OCI-LY7 (cell line): ENCODE results near the gene CLSTN2.

Source experiments
- CTCF ChIP-seq: fragments of 200-600 bp; sonication (generic); conservative IDR thresholded peaks from 2 replicates; pipeline ENCODE4 v1.5.1; 2014; ENCODE audit warnings: mild to moderate bottlenecking, antibody characterized with exemption, low read length, moderate library complexity, mixed read lengths
- EZH2phosphoT487 ChIP-seq: fragments of 200-600 bp; sonication (generic); IDR thresholded peaks from 2 replicates; pipeline ENCODE4 v1.6.1; 2018; ENCODE audit warnings: low read depth, borderline replicate concordance, mild to moderate bottlenecking, mixed run types, antibody characterized with exemption, low read length, moderate library complexity, mixed read lengths

DNA sequence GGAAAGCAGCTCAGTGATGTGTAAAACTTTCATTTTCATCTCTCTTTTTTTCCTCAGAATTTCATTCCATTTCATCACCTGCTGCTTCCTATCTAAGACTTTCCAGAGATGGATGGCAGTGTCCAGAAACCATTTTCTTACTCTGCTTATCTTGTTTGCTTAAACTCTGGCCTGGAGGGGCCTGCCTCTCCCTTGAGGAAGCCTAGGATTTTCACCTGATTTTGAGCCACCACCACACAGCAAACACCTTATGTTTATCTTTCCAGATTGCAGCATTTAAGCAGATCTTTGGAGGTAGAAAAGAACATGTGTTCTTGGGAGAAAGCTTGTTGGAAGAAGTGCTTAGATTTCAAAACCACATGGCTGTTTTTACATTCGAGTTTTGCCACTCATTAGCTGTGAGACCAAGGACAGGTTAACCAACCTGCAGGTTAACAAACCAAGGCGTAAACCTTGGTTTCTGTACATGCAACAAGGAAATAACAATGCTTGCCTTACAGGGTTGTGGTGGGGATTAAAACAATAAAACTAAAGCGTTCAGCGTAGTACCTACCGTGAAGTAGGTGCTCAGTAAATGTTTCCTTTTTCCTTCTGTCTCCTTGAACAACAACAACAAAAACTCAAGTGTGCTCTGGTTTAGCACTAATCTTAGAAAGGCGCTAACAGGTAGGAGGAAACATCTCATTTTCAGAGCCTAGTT lies 120.3 kb downstream of the CLSTN2 start:
- no peak for TF ChIP-seq CTCF
- no peak for TF ChIP-seq EZH2phosphoT487
